TTC549 (cell line): Measurements from ENCODE around the gene IDI1.
"Not testable (repeated sequence)": the region's sequence is repeated elsewhere in the genome, so short reads cannot be mapped to it uniquely, and the experiment has no call there.

Source experiments
- FAIRE-seq: peaks from 2 replicates; lab custom pipeline; 2012; peaks lifted over from hg19 to GRCh38; lab: Jason Lieb, UNC

Gene IDI1

DNA sequence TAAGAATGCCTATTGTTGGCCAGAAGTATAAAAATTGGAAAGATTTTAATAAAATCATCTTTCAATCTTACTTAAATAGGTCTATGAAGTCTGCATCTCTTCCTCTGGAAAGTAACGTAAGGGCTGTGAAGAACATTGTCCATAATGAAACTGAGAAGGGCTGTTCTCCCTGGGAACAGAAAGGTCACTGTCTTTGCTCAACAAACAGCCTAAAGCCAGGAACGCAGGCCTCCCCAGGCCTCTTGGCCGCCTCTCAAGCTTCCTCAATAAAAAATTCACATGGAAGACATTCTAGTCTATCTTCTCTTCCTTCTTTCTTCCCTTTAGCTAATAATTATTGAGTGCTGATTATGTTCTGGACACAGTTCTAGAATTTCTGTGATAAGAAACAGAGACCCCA is 14.2 kb downstream of the IDI1 start:
- FAIRE-seq: no peak

DNA sequence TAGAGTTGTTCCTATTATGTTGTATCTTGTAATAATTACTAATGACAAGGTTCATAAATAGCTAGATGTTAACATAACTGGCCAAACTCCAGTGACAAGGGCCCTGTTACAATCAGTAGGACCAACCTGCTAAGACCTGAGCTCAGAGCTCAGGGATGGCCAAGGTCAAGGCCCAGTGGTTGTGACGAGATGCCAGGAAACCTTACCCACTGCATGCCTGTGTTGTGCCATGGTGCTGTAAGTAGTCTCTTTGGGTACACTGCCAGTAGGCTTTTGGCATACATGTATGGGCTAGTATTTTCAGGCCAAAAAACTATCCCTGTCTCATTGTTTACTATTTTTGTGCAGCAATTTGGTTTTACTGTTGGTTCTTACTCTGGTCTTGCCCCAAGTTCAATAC is 15.3 kb downstream of the IDI1 start:
- no peak for FAIRE-seq

DNA sequence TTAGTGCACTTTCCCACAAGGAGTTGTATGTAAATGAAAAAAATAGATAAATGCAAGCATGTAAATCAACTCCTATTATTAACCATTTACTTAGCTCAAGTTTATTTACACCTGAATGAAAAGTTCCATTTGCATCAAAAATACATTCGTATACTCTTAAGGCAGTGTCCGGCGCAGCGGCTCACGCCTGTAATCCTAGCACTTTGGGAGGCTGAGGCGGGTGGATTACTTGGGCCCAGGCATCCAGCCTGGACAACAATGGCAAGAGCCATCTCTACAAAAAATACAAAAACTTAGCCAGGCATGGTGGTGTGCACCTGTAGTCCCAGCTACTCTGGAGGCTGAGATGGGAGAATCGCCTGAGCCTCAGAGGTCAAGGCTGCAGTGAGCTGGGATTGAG is 19.1 kb downstream of the IDI1 start:
- no peak for FAIRE-seq

DNA sequence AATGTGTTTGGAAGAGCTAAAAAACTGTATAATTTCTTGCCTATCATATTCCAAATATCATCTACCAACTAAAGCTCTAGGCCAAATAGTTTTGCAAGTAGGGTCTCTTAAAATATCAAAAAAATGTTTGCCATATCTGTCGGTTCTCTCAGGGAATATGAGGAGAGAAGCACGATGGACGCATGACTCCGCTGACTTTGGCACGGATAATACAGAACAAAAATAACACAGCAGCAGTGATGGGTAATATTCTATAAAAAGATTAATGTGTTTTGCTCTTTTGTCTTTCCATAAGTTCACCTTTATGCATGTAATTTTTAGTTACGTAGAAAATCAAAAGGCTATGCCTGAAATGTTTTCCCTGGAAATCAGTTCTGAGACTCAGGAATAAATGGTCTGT is 22.3 kb downstream of the IDI1 start:
- no peak for FAIRE-seq

DNA sequence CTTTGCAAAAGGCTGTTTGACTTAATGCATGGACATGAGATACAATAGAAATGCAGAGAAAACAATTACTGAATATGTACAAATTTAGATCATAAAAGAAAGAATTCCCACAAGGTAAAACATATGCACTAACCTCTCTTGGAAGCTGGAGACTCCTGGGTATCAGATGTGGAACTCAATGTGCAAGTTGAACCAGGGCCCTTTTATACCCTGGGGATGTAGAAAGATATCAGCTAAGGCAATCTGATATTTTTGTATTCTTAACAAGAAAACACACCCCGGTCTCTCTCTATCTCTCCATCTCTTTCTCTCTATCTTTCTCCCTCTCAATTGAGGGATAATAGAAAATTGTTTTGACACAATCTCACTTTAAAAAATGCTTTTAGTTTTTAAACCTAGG is 23.2 kb downstream of the IDI1 start, which contains the start of gene IDI2:
TSS of gene IDI2 (minus strand) at position 177 of the 400 bp plus-strand sequence. CDS start 1,136 bp downstream, outside the sequence.
- no peak for FAIRE-seq

DNA sequence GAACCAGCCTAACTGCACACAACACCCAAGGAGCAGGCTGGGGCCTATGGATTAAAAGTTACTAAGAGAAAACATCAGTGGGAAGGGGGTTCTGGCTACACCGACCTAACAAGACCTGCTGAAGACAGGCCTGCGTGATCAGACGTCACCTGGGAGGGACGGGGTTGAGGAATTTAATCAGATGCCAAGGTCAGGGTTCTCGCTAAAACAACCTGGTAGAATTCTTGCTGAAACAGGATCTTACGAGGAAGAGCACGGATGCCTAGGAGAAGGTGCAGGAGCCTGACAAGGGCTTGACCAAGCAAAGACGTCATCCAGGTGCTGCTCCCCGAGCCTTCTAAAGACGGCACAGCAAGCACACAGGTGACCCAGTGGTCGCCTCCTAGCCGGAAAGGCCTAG is 24.8 kb downstream of the IDI1 start:
- no peak for FAIRE-seq

DNA sequence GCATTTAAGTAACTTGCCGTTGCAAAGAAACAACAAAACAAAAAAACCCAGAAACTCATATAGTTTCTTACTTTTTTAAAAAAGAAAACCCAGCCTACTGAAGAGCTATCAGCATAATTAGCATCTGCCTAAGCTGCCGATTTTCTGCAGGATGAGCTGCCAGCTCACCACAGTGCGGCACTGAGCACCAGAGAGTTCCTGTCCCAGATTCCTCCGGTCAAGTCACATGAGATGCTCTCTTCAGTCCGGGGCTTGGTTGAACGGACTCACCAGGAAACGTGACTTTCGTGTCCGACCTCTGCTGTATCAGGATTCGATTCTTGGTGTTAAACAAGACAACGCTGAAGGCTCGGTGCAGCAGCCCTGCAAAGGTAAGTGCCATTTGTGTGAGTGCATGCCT is 26.5 kb downstream of the IDI1 start:
- FAIRE-seq: no peak

DNA sequence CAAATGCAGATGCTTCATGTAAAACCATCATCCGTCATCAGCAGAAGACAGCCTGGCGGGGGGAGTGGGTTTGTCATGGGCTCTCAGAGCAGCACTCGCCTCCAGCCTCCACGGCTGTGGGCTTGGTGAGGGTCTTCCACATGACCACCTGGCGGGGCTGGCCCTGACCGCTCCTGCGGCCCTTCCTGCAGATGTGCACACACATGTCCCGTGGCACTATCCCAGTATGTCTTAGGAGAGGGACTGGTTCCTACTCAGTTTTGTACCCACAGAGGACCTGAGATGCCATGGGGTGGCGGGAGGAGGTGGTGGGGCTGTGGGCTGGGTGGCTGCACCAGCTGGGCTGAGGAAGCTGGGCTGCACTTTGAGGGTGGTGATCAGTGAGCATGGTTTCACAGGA is 28.0 kb downstream of the IDI1 start:
- no peak for FAIRE-seq

DNA sequence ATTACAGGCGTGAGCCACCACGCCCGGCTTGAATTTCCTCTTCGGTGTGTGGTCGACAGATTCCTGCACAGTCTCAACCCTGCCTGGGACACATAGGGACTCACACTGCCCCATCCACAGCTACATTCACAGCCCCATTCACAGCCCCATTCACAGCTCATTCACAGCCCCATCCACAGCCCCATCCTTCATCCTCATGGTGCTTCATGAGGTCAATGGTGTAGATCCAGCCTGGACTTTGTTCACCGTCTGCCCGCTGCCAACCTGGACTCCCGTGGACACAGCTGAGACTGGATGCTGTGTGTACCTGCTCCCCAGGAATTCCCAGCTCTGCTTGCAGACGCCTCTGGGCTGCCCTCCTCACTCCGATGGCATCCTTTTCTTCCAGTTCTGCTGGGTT is 28.5 kb downstream of the IDI1 start:
- FAIRE-seq: no peak

DNA sequence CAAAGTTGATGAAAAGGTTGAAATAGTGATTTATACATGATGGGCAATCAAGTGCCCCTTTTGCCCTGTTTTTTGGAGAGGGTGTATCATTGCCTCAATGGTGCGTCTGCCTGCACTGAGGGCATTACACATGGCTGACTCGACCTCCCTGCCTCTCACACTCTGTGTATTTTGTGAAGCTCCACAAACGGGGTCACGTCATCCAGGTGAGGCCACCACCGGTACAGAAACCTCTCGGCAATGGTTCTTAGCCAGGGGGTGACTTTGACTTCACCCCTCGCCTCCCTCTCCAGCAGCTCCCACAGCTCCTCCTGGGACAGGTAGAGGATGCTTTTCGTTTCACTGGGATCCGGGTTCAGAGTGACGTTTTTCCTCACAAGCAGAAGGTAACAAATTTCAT is 29.6 kb downstream of the IDI1 start:
- no peak for FAIRE-seq

DNA sequence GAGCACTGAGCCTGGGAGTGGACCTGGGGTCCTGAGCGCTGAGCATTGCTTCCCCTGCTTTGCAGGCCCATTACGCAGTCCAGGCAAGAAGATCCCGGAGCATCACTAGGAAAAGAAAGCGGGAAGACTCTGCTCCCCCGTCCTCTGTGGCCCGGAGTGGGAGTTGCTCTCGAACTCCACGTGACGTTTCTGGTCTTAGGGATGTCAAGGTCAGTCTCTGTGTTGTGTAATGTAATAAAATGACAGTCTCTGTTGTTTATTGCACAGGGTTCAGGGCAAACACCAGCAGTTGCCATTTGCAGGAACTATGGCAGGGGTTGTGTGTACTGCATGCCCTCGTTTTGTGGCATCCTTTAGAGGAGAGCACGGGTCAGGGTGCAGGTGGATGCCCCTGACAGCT is 33.2 kb downstream of the IDI1 start:
- no peak for FAIRE-seq

DNA sequence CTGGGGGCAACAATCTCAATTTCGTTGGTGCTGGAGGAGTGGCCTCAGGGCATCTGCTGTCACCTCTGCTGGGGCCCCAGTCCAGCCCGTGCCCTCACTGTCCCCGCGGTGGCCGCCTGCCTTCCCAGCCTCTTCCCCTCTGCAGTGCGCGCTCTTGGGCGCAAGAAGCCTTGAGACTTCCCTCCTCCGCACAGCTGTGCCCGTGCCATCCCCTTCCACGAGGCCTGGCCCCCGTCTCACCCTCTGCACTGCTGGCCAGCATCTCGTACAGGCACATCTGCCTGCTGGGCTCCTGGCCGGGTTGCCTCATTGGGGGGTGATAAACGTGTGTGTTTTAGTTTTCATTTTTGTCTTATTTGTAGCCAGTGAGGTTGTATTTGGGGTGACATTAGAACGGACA is 37.2 kb downstream of the IDI1 start:
- FAIRE-seq: no peak

DNA sequence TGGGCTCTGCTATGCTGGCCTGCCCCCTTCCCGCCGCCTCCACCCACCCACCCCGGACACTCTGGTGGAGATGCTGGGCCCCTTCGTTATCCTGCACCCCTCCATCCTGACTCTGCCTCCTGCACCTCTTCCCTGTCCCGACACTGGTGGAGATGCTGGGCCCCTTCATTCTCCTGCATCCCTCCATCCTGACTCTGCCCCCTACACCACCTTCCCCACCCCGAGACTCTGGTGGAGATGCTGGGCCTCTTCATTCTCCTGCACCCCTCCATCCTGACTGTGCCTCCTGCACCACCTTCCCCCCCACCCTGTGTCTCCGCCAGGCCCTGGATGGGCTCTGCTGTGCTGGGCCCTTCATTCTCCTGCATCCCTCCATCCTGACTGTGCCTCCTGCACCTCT is 38.2 kb downstream of the IDI1 start:
- FAIRE-seq: no peak

DNA sequence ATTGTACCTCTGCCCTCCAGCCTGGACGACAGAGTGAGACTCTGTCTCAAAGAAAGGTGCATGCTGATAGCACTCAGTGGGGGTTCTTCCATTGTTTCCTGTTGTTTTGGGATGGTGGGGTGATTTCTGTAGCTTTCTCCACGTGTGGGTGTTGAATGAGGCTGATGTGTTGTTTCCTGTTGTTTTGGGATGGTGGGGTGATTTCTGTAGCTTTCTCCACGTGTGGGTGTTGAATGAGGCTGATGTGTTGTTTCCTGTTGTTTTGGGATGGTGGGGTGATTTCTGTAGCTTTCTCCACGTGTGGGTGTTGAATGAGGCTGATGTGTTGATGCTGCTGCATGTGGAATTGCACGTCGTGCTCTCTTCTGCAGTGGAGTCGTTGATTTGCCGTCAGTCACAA is 39.0 kb downstream of the IDI1 start:
- FAIRE-seq: not testable (repeated sequence)

DNA sequence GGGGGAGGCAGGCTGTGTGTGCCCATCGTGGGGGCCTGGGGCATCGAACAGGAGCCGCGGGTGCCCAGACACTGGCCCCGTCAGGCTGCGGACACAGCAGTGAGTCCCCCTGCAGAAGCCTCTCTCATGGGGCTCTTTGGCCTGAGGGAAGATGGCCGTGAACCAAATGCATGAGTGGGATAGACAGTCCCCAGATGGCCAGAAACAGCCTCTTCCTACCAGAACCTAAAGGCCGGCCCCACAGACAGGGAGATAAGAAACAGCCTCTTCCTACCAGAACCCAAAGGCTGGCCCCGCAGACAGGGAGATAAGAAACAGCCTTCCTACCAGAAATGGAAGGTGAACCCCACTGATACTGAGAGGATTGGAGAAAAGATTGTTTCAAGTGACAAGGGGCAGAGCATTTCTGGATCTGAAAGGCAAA is 39.8 kb downstream of the IDI1 start:
- FAIRE-seq: no peak

DNA sequence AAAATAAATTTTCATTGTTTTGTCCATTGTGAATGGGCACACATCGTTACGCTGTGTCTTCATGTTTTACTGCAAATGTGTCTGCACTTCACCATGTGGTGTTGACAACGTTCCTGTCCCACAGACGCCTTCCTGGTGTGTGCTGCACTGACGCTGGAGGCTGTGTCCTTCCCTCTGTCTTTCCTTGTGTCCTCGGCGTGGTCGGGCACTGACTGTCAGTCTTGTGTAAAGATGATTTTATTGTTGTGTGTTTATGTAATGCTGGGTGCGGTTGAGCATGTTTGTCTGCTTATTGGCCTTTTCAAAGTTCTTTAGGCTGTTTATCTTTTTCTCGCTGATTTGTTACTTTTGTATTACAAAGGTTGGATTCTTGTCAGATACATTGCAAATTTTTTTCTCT is 41.3 kb downstream of the IDI1 start:
- FAIRE-seq: no peak

DNA sequence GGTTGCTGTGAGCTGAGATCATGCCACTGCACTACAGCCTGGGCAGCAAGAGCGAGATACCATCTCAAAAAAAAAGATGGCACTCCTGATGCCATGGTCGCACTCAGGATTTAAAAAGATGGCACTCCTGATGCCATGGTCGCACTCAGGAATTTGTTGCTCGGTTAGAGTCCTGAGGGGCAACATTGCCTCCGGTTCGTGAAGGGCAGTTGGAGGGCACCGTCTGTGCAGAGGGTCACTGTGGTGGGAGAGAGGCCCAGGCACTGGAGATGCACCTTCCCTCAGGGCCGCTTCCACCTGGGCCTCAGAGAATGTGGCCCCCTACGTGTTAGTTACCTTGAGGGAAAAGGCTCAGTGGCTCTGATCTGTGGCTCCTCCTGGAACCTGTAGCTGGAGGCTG is 42.3 kb downstream of the IDI1 start:
- no peak for FAIRE-seq

DNA sequence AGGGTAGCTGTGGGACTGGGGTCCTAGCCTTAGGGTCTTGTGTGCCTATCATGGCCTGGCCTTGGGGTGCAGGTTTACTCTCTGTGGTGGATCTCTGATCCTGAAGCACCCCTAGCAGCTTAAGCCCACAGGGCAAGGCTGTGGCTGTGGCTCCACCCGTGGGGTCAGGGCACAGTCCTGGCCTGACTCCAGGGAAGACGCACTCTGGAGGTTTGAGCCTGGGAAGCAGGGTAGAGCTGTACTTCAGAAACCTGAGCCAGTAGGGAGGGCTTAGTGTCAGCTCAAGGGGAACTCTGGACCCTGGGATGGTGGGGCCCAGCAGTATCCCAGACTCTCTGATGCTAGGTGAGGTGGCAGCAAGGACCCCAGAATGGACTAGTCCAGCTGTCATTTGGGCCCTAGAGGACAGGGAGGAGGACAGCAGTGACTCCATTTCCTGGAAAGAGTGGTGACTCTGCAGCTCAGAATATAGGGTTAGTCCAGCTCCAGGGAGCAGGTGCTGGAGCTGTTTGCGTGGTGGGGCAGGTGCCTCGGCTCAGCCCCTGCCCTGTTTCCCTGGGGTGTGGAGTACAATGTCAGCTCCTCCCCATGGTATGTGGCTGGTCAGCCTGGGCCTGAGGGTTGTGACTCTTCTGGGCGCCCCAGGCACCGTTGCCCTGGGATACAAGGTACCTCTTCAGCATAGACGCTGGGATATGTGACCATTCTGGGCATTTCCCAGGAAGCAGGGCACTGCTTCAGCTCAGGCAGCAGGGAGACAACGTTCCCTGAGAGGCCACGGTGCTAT is 44.8 kb downstream of the IDI1 start:
- no peak for FAIRE-seq

DNA sequence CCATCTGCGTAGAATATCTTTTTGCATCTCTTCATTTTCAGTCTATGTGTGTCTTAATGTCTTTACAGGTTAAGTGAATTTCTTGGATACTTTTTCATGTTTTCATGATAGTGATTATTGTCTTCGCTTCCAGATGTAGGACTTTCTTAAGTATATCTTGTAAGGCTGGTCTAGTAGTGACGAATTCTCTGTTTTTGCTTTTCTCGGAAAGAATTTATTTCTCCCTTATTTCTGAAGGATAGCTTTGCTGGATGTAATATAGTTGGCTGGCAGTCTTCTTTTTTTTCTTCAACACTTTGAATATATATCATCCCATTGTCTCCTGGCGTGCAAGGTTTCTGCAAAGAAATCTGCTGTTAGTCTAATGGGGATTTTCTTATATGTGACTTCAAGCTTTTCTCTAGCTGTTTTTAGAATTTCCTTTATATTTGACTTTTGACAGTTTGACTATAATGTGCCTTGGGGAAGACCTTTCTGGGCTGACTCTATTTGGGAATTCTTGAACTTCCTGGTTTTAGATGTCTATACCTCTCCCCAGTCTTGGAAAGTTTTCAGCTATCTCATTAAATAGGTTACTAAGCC is 46.4 kb downstream of the IDI1 start:
- FAIRE-seq: no peak

DNA sequence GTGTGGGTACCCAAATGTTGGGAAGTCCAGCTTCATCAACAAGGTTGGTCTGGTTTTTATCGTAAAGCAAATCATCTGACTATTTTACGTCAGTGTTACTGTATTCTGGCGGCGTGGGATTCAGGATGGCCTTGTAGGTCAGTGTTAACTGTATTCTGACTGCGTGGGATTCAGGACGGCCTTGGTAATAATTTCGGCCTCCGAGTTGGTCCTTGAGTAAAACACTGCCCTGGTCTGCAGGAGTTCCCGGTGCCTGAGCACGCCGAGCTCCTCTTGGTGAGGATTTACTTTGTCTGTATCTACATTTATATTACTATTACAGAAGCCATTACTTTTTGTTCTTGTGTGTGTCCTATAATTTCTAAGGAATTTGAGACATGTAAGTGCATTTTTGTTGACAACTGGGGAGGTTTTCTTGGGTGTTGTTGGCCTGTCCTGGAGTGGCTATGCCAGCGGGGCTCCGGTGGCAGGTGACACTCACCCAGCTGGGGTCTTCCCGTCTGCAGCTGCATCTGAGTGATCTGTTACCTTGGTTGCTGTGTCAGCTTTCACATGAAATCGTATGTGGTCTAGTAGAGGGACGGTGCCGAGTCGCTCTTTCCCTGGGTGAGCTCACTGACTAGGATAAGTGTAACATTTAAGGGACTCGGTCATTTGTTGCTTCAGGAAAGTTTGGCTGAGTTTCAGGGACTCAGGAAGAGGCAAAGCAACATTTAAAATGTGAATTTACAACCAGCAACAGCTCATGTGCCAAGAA is 51.5 kb downstream of the IDI1 start:
- no peak for FAIRE-seq

DNA sequence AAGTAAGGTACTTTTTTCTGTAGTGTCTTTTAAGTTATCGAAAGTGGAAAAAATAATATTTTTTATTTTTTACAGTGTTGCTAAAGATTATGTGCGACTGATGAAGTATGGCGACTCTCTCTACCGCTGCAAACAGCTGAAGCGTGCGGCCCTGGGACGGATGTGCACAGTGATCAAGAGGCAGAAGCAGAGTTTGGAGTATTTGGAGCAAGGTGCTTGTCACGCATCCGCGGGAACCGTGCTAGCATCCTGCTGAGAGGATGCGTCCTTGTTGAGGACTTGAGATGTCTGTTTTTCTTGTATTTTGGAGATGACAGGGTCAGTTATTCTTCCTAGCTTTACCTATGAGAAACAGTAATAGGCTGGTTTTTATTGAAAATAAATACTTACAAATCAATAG is 52.9 kb downstream of the IDI1 start:
- FAIRE-seq: no peak

DNA sequence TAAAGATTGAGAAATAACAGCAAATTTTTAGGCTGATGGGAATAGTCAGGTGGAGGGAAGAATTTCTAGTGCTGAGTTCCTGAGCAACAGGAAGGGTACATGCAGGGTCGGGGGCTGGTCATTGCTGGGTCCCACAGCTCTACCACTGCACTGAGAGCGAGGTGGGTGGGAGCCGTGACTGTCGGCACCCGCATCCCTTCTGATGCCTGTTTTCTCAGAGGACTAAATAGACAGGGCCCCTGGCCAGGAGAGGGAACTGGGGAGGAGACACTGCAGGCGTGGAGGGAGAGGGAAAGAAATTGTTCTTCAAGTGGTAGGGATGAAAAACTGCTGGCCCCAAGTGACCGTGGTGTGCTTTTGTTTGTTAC is 53.4 kb downstream of the IDI1 start:
- FAIRE-seq: no peak

DNA sequence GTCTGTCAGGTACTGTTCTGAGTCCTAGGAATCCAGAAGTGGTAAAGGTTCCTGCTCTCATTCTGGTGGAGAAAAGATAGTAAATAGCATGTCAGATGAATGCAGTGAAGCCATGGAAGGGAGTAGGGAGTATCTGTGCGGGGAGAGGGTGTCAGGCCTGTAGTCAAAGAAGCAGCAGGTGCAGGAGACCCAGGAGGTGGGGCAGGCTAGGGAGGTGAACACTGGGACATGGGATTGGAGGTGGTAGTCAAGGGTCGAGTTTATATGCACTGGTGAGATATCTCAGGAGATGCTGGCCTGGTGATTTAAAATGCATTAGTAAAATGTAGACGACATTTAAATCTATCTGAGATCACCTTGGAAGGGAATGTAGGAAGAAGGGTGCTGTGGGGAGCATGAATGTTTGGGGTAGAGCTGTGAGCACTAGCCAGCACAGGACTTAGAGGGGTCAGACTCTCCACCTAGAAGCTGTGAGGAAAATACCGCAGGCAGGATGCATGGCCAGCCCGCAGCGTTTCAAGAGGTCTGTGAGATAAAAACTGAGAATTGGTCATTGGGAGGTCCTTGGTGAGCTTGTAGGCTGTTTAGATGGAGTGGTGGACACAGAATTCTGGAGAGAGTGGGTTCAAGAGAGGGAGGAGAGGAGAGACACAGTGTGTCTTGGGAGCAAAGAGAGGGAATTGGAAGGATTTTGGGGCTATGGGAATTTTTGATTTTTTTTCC is 53.9 kb downstream of the IDI1 start:
- FAIRE-seq: no peak
